Pancreas (tissue), 10 donors: ENCODE results near the gene TRNP1. TPM values are rescaled to one million over a fixed set of nuclear protein-coding genes. Genes with fewer than 3 reads are reported as not detected.

ENCODE experiments used
- ATAC-seq, 4 donors: fragments of 200-7000 bp; cut with Tn5 transposase; one replicate each; pipeline versions ENCODE4 v1.8.0 to v1.9.1; 2020; ENCODE audit warnings: mild to moderate bottlenecking in 4 of 4, moderate library complexity in 4 of 4
- DNase-seq, 6 donors: peaks; one replicate each; pipeline ENCODE4 v3.0.0-alpha.2; 2020
- FAIRE-seq: peaks from 2 replicates; lab custom pipeline; 2012; peaks lifted over from hg19 to GRCh38; lab: Jason Lieb, UNC
- H3K27ac ChIP-seq, 4 donors: fragments of 200-600 bp; sonication (generic); 1 replicate in 3 of 4; 2 replicates in 1 of 4; pipeline versions ENCODE4 v1.5.0 to v1.8.0; 2020
- H3K27me3 ChIP-seq, 4 donors: fragments of 200-600 bp; one replicate each; pipeline ENCODE4 v1.8.0; 2021
- H3K36me3 ChIP-seq, 3 donors: fragments of 200-600 bp; sonication (generic) in 1 of 3; one replicate each; pipeline versions ENCODE4 v1.5.0 to v1.8.0; 2020 to 2021
- H3K4me1 ChIP-seq, 3 donors: fragments of 200-600 bp; one replicate each; pipeline ENCODE4 v1.8.0; 2021
- H3K4me3 ChIP-seq, 4 donors: fragments of 200-600 bp; sonication (generic) in 2 of 4; one replicate each; pipeline versions ENCODE4 v1.5.0 to v1.8.0; 2020 to 2021
- H3K9me3 ChIP-seq, 4 donors: fragments of 200-600 bp; one replicate each; pipeline ENCODE4 v1.8.0; 2021
- WGBS, 2 donors: extraction: QIAGEN DNeasy Blood & Tissue Kit; methylation state at CpG; one replicate each; pipeline ENCODE4 v1.1.7; 2013; 5-methylcytosine and 5-hydroxymethylcytosine counted together
- intact Hi-C, 3 donors: fragments of 100-400 bp; cut with DNase I; formaldehyde crosslinking; loops; one replicate each; pipeline versions ENCODE4 v1.11.1 to v1.14.2; 2022
- polyA plus RNA-seq, 2 donors: library from polyadenylated mRNA; stranded (reverse); fragments of 200-250 nt; gene quantifications; one replicate each; pipeline ENCODE4 v1.2.3, GENCODE V29; 2013
- total RNA-seq, 6 donors: library from RNA; stranded (reverse); fragmentation: NEBNext Ultra II Directional in 4 of 6; extraction: Animal tissue kit (Norgen Biotek cat#: 25700) in 4 of 6; gene quantifications; one replicate each; pipeline versions ENCODE4 v1.2.1 to v1.2.4, GENCODE V29; 2021 to 2023
- TF ChIP-seq, protein P1 (sequence below), 4 donors: fragments of 200-600 bp; sonication (generic) in 3 of 4; IDR thresholded peaks; one replicate each; pipeline versions ENCODE4 v1.5.0 to v1.8.0; 2021; ENCODE audit warnings: antibody characterized with exemption in 4 of 4
- donor health status: healthy with polysubstance abuse.
- donor health status: DM: no; HTN: no; CAD: no; lungs with moderate emphysema.
- donor health status: DM: no; HTN: no; CAD: no.
- donor health status: control.
- donor health status: control.
- donor health status: Bipolar disorder and iron deficiency.
- donor health status: DM: yes; HTN: yes; CAD: no.
- donor health status: DM: no; HTN: no; CAD: no.
- donor health status: DM: no; HTN: no; CAD: no.
- donor health status: DM: yes; HTN: yes; CAD: no.

TRNP1 gene
- total and polyA plus RNA-seq, 8 donors = 10.4 to 48.2 (median 26.9) TPM

DNA sequence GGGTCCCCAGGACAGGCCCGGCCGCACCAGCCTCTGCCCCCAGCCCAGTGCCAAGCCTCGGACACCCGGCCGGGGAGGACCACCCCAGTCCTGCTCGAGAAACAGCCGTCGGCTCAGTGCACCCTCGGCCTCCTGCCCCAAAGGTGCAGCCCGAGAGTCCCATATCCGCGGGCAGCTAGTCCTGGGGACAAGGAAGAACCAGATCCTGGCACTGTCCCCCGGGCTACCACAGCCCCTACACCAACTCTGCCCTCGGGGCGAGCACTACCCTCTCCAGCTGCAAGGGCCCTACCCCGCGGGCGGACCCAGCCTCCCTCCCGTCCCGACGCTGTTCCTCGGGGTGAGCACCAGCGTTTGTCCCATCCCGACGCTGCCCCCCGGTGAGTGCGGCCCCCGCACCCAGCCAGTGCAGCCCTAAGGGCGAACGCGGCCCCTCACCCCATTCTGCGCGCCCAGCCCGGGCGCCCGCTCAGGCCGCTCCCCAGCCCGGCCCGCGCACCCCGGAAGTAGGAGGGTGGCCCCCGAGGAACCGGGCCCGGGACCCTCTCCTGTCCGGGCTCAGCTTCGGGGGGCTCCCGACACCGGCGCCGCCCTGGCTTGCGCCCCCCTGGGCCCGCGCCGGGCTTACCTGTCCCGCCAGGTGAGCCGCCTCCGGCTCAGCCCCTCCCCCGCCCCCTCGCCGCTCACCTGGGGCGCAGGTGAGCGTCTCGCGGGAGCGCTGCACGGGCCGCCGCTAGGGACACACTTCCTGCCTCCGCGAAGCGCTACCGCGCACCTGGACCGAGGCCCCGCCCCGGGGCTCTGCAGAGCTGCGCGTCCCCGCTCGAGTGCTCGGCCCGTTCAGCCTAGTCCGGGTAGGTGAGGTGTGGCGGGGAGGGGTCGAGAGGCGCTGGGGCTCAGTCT, 33.5 kb upstream of the TRNP1 start, which contains the start of gene KDF1:
KDF1 (minus strand) TSS at position 747 of the 903 bp plus-strand sequence. CDS start 8,088 bp downstream, outside the sequence.
- H3K4me1 ChIP-seq = peaks cover 0 to 17% (median 8%) of the 10 kb centered on the region in 3 donors
- WGBS, 2 donors = 0 to 1% methylated on average over 67 to 86 of the region's 86 CpGs
- peak; percentile 98 to 99 (median 99) for ATAC-seq
- intact Hi-C loops = no loop called here
- FAIRE-seq = no peak
- peak within 1 kb of the TSS; percentile 84 to 98 (median 88) for H3K4me3 ChIP-seq
- no peaks in the 10 kb centered on the region for H3K36me3 ChIP-seq
- DNase-seq = peak; percentile 88 to 97 (median 93)
- TF ChIP-seq, protein P1, sequence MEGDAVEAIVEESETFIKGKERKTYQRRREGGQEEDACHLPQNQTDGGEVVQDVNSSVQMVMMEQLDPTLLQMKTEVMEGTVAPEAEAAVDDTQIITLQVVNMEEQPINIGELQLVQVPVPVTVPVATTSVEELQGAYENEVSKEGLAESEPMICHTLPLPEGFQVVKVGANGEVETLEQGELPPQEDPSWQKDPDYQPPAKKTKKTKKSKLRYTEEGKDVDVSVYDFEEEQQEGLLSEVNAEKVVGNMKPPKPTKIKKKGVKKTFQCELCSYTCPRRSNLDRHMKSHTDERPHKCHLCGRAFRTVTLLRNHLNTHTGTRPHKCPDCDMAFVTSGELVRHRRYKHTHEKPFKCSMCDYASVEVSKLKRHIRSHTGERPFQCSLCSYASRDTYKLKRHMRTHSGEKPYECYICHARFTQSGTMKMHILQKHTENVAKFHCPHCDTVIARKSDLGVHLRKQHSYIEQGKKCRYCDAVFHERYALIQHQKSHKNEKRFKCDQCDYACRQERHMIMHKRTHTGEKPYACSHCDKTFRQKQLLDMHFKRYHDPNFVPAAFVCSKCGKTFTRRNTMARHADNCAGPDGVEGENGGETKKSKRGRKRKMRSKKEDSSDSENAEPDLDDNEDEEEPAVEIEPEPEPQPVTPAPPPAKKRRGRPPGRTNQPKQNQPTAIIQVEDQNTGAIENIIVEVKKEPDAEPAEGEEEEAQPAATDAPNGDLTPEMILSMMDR (IDR thresholded peaks at IDR 0.05) = peak in 2 of 4 donors; percentile 22 to 26
- H3K27ac ChIP-seq = peak within 1 kb of the TSS; percentile 55 to 79 (median 78)
- H3K9me3 ChIP-seq = no peaks in the 10 kb centered on the region
- H3K27me3 ChIP-seq = no peaks in the 10 kb centered on the region

DNA sequence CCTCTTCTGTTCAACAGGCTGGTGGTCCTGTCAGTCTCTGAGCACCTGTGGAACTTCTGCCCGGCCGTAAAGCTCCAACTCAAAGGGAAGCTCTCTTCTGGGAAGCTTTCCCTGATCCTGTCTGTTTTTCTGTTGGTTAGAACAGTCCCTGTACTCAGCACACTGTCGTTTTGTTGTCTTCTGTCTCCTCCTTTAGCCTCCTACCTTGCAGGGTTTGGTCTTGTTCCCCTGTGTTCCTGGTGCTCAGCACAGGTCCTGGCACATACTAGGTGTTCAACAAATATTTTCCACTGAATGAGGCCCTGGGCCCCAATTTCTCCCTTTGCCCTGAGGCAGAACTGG, 32.9 kb upstream of the TRNP1 start:
- Histone ChIP-seq H3K36me3 (no peaks in the 10 kb centered on the region), H3K9me3 (no peaks in the 10 kb centered on the region), H3K27ac (peak overlapping the region; percentile 55 to 79 (median 78)), H3K4me1 (peaks cover 0 to 17% (median 8%) of the 10 kb centered on the region in 3 donors), H3K4me3 (peak overlapping the region; percentile 84 to 98 (median 88)), H3K27me3 (no peaks in the 10 kb centered on the region)
- TF ChIP-seq, protein P1 (IDR thresholded peaks at IDR 0.05) = no peak
- intact Hi-C loops = no loop called here
- no peak for FAIRE-seq
- peak in 3 of 4 donors; percentile 11 to 46 (median 45) for ATAC-seq
- WGBS, 2 donors = 0 to 1% methylated on average over 3 of the region's 3 CpGs
- no peak for DNase-seq

DNA sequence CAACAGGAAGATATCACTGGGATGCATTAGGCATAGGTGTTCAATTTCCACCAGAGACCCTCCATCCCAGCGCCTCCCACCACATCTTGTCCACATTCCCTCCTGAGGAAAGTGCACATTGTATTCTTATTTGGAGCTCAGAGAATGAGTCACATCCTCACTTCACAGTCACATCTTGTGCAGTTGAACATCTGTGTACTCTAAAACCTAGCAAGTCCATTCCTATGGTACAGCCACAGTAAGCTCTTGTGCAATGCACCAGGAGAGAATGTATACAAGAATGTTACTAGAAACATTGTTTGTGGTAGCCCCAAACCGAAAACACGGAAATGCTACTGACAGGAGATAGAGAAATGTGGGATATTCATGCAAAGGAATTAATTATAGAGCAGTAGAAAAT, 31.7 kb upstream of the TRNP1 start:
- Histone ChIP-seq H3K27me3 (no peaks in the 10 kb centered on the region), H3K9me3 (no peaks in the 10 kb centered on the region), H3K27ac (no peak overlapping the region), H3K4me1 (peaks cover 0 to 17% (median 8%) of the 10 kb centered on the region in 3 donors), H3K4me3 (no peak overlapping the region), H3K36me3 (no peaks in the 10 kb centered on the region)
- ATAC-seq (no peak), DNase-seq (peak in 1 of 6 donors; percentile 1), FAIRE-seq (no peak)
- TF ChIP-seq, protein P1 (IDR thresholded peaks at IDR 0.05) = no peak
- WGBS, 2 donors = 82% methylated on average over 3 of the region's 3 CpGs
- intact Hi-C loops = no loop called here

DNA sequence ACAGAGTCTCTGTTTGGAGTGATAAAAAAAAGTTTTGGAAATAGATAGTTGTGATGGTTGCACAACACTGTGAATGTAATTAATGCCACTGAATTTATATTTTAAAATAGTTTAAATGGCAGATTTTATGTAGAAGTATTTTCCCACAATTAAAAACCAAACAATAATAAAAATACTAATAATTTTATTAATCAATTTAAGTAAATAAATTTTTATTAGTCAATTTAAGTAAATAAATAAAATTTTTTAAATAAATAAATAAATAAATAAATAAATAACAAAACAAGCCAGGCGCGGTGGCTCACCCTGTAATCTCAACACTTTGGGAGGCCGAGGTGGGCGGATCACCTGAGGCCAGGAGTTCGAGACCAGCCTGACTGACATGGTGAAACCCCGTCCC, 28.3 kb upstream of the TRNP1 start:
- DNase-seq = no peak
- intact Hi-C loops = loop anchor here in 1 of 3 donors (5.0 kb wide), 1 partner anchor 132 kb away; no protein-coding TSS in a partner anchor
- Histone ChIP-seq H3K27ac (no peak overlapping the region), H3K9me3 (no peaks in the 10 kb centered on the region), H3K27me3 (no peaks in the 10 kb centered on the region), H3K36me3 (no peaks in the 10 kb centered on the region), H3K4me3 (no peak overlapping the region), H3K4me1 (peaks cover 0 to 10% (median 8%) of the 10 kb centered on the region in 3 donors)
- no peak for ATAC-seq
- FAIRE-seq = peak; percentile 66
- TF ChIP-seq, protein P1 (IDR thresholded peaks at IDR 0.05) = no peak
- 89 to 93% methylated on average over 6 of the region's 6 CpGs for WGBS, 2 donors
